ENCODE results near the gene MAP3K5. TPM values are rescaled to one million over a fixed set of nuclear protein-coding genes. Genes with fewer than 3 reads are reported as not detected.

Gene MAP3K5
- total RNA-seq, 1 experiment from 2014 or later: 8.1 TPM

- intact Hi-C loops (cut with micrococcal nuclease; ENCODE audit: unreplicated experiment) (no loop called here), in situ Hi-C loops (cut with HindIII; ENCODE audit: low pct_unique_long_range_greater_than_20kb, low sequenced_read_pairs) (no loop called here)
- Histone ChIP-seq H3K36me3 (ENCODE audit: control insufficient read depth, insufficient read depth, low read length) (no peaks in the 10 kb centered on the region), H3K4me1 (ENCODE audit: control insufficient read depth, insufficient read depth, low read length) (no peaks in the 10 kb centered on the region), H3K9me3 (ENCODE audit: control insufficient read depth, insufficient read depth, low read depth, low read length) (no peaks in the 10 kb centered on the region), H3K4me3 (ENCODE audit: low read depth in 2 of 2, low read length in 2 of 2) (no peak overlapping the region), H3K27ac (ENCODE audit: low read length) (no peak overlapping the region), H3K27me3 (ENCODE audit: control insufficient read depth, insufficient read depth, low read length) (no peaks in the 10 kb centered on the region)
- POLR2A ChIA-PET: no interaction called here
- ATAC-seq: no peak
- BruUV-seq (replicated peaks): no TSS peak
- TF ChIP-seq REST (IDR thresholded peaks at IDR 0.05; ENCODE audit: insufficient read depth in 1 of 2, low read depth in 2 of 2, low read length in 1 of 2): no peak
- no peak for TF ChIP-seq POLR2AphosphoS5 (IDR thresholded peaks at IDR 0.05; ENCODE audit: low read depth, low read length)
- TF ChIP-seq SIN3A (IDR thresholded peaks at IDR 0.05; ENCODE audit: borderline replicate concordance, insufficient read depth, low read depth, low read length): no peak
- no peak for TF ChIP-seq CTCF (IDR thresholded peaks at IDR 0.05)
- CTCF ChIA-PET: no interaction called here
- DNase-seq (ENCODE audit: low read depth, low spot score): no peak
Observed at GRCh38 chr6:136535880-136536650, 256.2 kb downstream of the MAP3K5 start.

GRCh38 chr6:136535017-136535765 is 257.1 kb downstream of the MAP3K5 start:
- H3K4me1 ChIP-seq (ENCODE audit: control insufficient read depth, insufficient read depth, low read length): no peaks in the 10 kb centered on the region
- ChIA-PET CTCF (interaction anchor here (0.7 kb wide), 1 partner anchor 12 kb away, joined by 3 read pairs; no protein-coding TSS in a partner anchor), POLR2A (no interaction called here)
- no TSS peak for BruUV-seq (replicated peaks)
- DNase-seq (ENCODE audit: low read depth, low spot score): no peak
- intact Hi-C loops (cut with micrococcal nuclease; ENCODE audit: unreplicated experiment) (no loop called here), in situ Hi-C loops (cut with HindIII; ENCODE audit: low pct_unique_long_range_greater_than_20kb, low sequenced_read_pairs) (no loop called here)
- H3K9me3 ChIP-seq (ENCODE audit: control insufficient read depth, insufficient read depth, low read depth, low read length): no peaks in the 10 kb centered on the region
- TF ChIP-seq TCF7L2 (IDR thresholded peaks at IDR 0.05; ENCODE audit: low read depth, low read length): no peak
- no peaks in the 10 kb centered on the region for H3K27me3 ChIP-seq (ENCODE audit: control insufficient read depth, insufficient read depth, low read length)
- H3K4me3 ChIP-seq (ENCODE audit: low read depth in 2 of 2, low read length in 2 of 2): no peak overlapping the region
- H3K36me3 ChIP-seq (ENCODE audit: control insufficient read depth, insufficient read depth, low read length): no peaks in the 10 kb centered on the region
- H3K27ac ChIP-seq (ENCODE audit: low read length): no peak overlapping the region
- no peak for ATAC-seq

GRCh38 chr6:136534268-136534667 is 258.0 kb downstream of the MAP3K5 start:
- TF ChIP-seq CTCF (IDR thresholded peaks at IDR 0.05): no peak
- no peak for TF ChIP-seq SIN3A (IDR thresholded peaks at IDR 0.05; ENCODE audit: borderline replicate concordance, insufficient read depth, low read depth, low read length)
- no peak for TF ChIP-seq POLR2AphosphoS5 (IDR thresholded peaks at IDR 0.05; ENCODE audit: low read depth, low read length)
- TF ChIP-seq REST (IDR thresholded peaks at IDR 0.05; ENCODE audit: insufficient read depth in 1 of 2, low read depth in 2 of 2, low read length in 1 of 2): no peak
- no peak for TF ChIP-seq TCF7L2 (IDR thresholded peaks at IDR 0.05; ENCODE audit: low read depth, low read length)
- ATAC-seq: no peak
- no peaks in the 10 kb centered on the region for H3K36me3 ChIP-seq (ENCODE audit: control insufficient read depth, insufficient read depth, low read length)
- ChIA-PET POLR2A (no interaction called here), CTCF (interaction anchor here (0.7 kb wide), 1 partner anchor 13 kb away, joined by 3 read pairs; no protein-coding TSS in a partner anchor)
- BruUV-seq (replicated peaks): no TSS peak
- H3K27me3 ChIP-seq (ENCODE audit: control insufficient read depth, insufficient read depth, low read length): no peaks in the 10 kb centered on the region
- H3K4me3 ChIP-seq (ENCODE audit: low read depth in 2 of 2, low read length in 2 of 2): no peak overlapping the region
- intact Hi-C loops (cut with micrococcal nuclease; ENCODE audit: unreplicated experiment): no loop called here
- DNase-seq (ENCODE audit: low read depth, low spot score): no peak
- no peak overlapping the region for H3K27ac ChIP-seq (ENCODE audit: low read length)
- in situ Hi-C loops (cut with HindIII; ENCODE audit: low pct_unique_long_range_greater_than_20kb, low sequenced_read_pairs): no loop called here
- H3K9me3 ChIP-seq (ENCODE audit: control insufficient read depth, insufficient read depth, low read depth, low read length): no peaks in the 10 kb centered on the region
- H3K4me1 ChIP-seq (ENCODE audit: control insufficient read depth, insufficient read depth, low read length): no peaks in the 10 kb centered on the region

All from Panc1 (cell line).